ENCODE results near the gene TMEM14A. TPM values are rescaled to one million over a fixed set of nuclear protein-coding genes. Genes with fewer than 3 reads are reported as not detected.

The TMEM14A gene
- total RNA-seq, 6 experiments from 2014 or later = 20.7 to 41.2 (median 33.3) TPM

DNA sequence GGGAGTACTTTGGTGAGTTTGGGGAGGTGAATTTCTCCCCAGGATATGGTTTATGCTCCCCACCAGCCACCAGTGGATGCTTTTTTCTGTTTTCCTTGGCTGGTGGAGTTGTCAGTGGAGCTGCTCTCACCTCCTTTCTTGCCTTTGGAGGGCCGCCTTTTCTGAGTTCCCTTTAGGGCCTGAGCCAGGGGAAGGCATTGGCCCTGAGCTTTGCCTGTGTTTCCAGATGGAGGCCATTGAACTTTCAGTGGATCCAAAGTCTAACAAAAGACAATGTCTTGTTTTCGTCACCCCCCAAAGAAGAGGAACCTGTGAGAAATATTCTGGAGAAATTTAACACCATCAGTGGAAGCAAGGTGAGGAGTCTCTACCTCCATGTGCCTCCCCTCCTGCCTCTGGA lies 4.4 kb upstream of the TMEM14A start:
- Histone ChIP-seq H3K9me3 (no peaks in the 10 kb centered on the region), H3K4me3 (peak overlapping the region in 2 of 3 donors; percentile 75 to 76), H3K27me3 (no peaks in the 10 kb centered on the region), H3K27ac (peak overlapping the region in 2 of 3 donors; percentile 28 to 50), H3K36me3 (peaks cover 0 to 5% (median 0%) of the 10 kb centered on the region in 4 donors), H3K4me1 (peaks cover 0 to 33% (median 11%) of the 10 kb centered on the region in 4 donors)
- peak in 2 of 3 donors; percentile 57 to 61 for DNase-seq
- whole genome bisulfite sequencing (ENCODE audit: insufficient coverage, low coverage, low lambda C conversion rate, missing lambda C conversion rate) = 40% methylated on average over 2 of the region's 2 CpGs
- ATAC-seq = peak in 1 of 4 donors; percentile 19
- TF ChIP-seq POLR2A (IDR thresholded peaks at IDR 0.05) = no peak
- TF ChIP-seq, protein P1, sequence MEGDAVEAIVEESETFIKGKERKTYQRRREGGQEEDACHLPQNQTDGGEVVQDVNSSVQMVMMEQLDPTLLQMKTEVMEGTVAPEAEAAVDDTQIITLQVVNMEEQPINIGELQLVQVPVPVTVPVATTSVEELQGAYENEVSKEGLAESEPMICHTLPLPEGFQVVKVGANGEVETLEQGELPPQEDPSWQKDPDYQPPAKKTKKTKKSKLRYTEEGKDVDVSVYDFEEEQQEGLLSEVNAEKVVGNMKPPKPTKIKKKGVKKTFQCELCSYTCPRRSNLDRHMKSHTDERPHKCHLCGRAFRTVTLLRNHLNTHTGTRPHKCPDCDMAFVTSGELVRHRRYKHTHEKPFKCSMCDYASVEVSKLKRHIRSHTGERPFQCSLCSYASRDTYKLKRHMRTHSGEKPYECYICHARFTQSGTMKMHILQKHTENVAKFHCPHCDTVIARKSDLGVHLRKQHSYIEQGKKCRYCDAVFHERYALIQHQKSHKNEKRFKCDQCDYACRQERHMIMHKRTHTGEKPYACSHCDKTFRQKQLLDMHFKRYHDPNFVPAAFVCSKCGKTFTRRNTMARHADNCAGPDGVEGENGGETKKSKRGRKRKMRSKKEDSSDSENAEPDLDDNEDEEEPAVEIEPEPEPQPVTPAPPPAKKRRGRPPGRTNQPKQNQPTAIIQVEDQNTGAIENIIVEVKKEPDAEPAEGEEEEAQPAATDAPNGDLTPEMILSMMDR (IDR thresholded peaks at IDR 0.05) = no peak
- intact Hi-C loops (cut with DNase I) = loop anchor here in 1 of 2 donors (5.0 kb wide), 1 partner anchor 249 kb away; no protein-coding TSS in a partner anchor

DNA sequence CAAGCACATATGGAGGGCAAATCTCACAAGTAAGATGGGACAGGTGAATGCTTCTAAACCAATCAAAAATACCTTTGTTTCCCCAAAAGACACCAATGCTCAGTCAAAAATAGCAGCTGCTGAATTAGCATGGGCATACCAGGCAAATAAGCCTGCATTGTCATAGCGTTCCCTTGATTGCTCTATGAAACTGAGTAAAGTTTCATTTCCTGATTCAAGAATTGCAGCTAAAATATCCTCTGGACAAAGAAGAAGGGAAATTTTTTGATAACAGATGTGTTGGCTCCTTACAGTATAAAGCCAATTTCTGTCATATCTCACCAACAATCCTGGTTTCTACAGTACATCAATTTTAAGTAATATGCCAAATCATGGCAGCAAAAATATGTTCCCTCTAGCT lies 3.3 kb upstream of the TMEM14A start:
- no peak overlapping the region for H3K27ac ChIP-seq
- DNase-seq (no peak), ATAC-seq (no peak)
- H3K4me1 ChIP-seq = peaks cover 0 to 42% (median 16%) of the 10 kb centered on the region in 4 donors
- no peaks in the 10 kb centered on the region for H3K27me3 ChIP-seq
- intact Hi-C loops (cut with DNase I) = loop anchor here in 1 of 2 donors (5.0 kb wide), 1 partner anchor 250 kb away; no protein-coding TSS in a partner anchor
- H3K4me3 ChIP-seq = no peak overlapping the region
- H3K36me3 ChIP-seq = peaks cover 0 to 5% (median 0%) of the 10 kb centered on the region in 4 donors
- H3K9me3 ChIP-seq = no peaks in the 10 kb centered on the region
- TF ChIP-seq, protein P1 (IDR thresholded peaks at IDR 0.05) = no peak
- no peak for TF ChIP-seq POLR2A (IDR thresholded peaks at IDR 0.05)
- 53% methylated on average over 1 of the region's 1 CpG for WGBS (ENCODE audit: insufficient coverage, low coverage, low lambda C conversion rate, missing lambda C conversion rate)

DNA sequence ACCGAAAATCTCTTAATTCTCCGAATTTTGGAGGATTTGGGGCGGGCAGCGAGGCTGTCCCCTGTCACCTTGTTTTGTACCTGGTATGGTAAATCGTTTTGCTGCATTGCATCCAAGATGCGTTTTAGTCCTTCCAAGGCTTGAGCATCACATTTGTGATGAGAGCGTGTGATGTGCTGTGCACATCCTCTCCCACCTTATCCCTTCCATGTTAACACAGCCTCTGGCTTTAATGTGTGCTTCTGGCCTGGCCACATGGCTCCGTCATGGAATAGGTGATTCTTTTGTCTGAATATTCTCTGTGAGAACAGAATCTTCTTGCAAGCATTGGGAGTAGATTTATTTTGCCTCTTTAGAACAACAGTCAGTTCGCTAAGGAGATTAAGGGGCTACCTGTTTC lies 763 bp downstream of the TMEM14A start:
- peaks cover 0 to 5% (median 0%) of the 10 kb centered on the region in 4 donors for H3K36me3 ChIP-seq
- intact Hi-C loops (cut with DNase I) = no loop called here
- DNase-seq (no peak), ATAC-seq (no peak)
- H3K4me3 ChIP-seq = peak overlapping the region; percentile 64 to 70 (median 65)
- 53% methylated on average over 9 of the region's 9 CpGs for WGBS (ENCODE audit: insufficient coverage, low coverage, low lambda C conversion rate, missing lambda C conversion rate)
- no peak for TF ChIP-seq POLR2A (IDR thresholded peaks at IDR 0.05)
- TF ChIP-seq, protein P1 (IDR thresholded peaks at IDR 0.05) = no peak
- peaks cover 0 to 41% (median 14%) of the 10 kb centered on the region in 4 donors for H3K4me1 ChIP-seq
- H3K9me3 ChIP-seq = no peaks in the 10 kb centered on the region
- H3K27ac ChIP-seq = no peak overlapping the region
- H3K27me3 ChIP-seq = no peaks in the 10 kb centered on the region

DNA sequence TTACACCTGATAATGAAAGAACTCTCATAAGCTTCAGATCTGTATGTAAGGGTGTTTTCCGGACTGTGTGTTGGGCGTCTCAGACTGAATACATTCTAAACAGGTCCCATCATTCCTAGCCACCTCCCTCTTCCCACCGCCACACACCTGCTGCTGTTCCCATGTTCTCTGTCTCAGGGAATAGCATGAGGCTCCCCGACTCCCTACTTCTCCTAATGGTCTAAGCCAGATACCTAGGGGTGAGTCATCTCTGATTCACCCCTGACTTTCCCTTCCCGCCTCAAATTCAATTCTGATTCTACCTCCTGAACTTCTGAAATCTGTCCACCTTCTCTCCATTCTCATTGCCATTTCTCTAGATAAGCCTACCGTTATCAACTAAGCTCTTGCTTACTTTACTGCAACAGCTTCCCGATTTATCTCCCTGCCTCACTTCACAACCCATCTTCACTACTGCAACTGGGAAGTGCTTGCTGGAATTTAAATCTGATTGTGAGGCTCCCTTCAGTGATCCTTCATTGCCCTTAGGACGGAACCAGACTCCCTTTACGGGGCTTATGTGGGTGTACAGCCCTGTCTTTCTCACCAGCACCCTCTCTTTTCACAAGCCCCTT lies 1.6 kb downstream of the TMEM14A start:
- no peak overlapping the region for H3K27ac ChIP-seq
- no peaks in the 10 kb centered on the region for H3K27me3 ChIP-seq
- ATAC-seq (peak in 1 of 4 donors; percentile 8), DNase-seq (no peak)
- TF ChIP-seq POLR2A (IDR thresholded peaks at IDR 0.05) = no peak
- TF ChIP-seq, protein P1 (IDR thresholded peaks at IDR 0.05) = no peak
- peaks cover 0 to 4% (median 0%) of the 10 kb centered on the region in 4 donors for H3K36me3 ChIP-seq
- H3K4me3 ChIP-seq = no peak overlapping the region
- H3K9me3 ChIP-seq = no peaks in the 10 kb centered on the region
- intact Hi-C loops (cut with DNase I) = no loop called here
- WGBS (ENCODE audit: insufficient coverage, low coverage, low lambda C conversion rate, missing lambda C conversion rate) = 80% methylated on average over 6 of the region's 9 CpGs
- peaks cover 0 to 34% (median 11%) of the 10 kb centered on the region in 4 donors for H3K4me1 ChIP-seq

Measured in right lobe of liver (tissue), 6 donors.